PC-3 (cell line): ENCODE results near the gene SPATA33. TPM values are rescaled to one million over a fixed set of nuclear protein-coding genes. Genes with fewer than 3 reads are reported as not detected.

ENCODE experiments used
- ATAC-seq: fragments of 200-7000 bp; cut with Tn5 transposase; 2 replicates; pipeline ENCODE4 v1.9.1; 2020; ENCODE audit warnings: mild to moderate bottlenecking, moderate library complexity
- BruUV-seq: library from RNA; stranded (reverse); fragments of 400-500 nt; replicated peaks from 2 replicates; lab custom pipeline; 2021; lab: Mats Ljungman, UMichigan
- CTCF ChIA-PET: fragments of 300-600 bp; sonication (Branson Sonifier 250); formaldehyde crosslinking; loops from one replicate; lab custom pipeline; 2022; ENCODE audit warnings: antibody characterized with exemption; lab: Charles Lee
- POLR2A ChIA-PET: fragments of 300-600 bp; sonication (Branson Sonifier 250); formaldehyde crosslinking; loops from one replicate; lab custom pipeline; 2022; ENCODE audit warnings: antibody characterized with exemption; ENCODE audit not compliant: unreplicated experiment; lab: Charles Lee
- DNase-seq: peaks from one replicate; pipeline ENCODE4 v3.0.0-alpha.2; 2015
- H2AFZ ChIP-seq: fragments of 300-600 bp; sonication (generic); 2 replicates; pipeline ENCODE4 v1.6.0; 2016; ENCODE audit warnings: antibody characterized with exemption, low read length
- H3F3A ChIP-seq: fragments of 300-600 bp; sonication (generic); one replicate; pipeline ENCODE4 v1.6.0; 2017; ENCODE audit warnings: antibody characterized with exemption, low read length, control low read depth, mild to moderate bottlenecking; ENCODE audit not compliant: unreplicated experiment
- H3K27ac ChIP-seq: fragments of 300-600 bp; sonication (generic); 2 replicates; pipeline ENCODE4 v1.5.1; 2016; ENCODE audit warnings: mild to moderate bottlenecking, low read length
- H3K27me3 ChIP-seq: fragments of 300-600 bp; sonication (generic); 2 replicates; pipeline ENCODE4 v1.6.1; 2016; ENCODE audit warnings: low read length, mixed read lengths
- H3K36me3 ChIP-seq: fragments of 300-600 bp; sonication (generic); 2 replicates; pipeline ENCODE4 v1.6.1; 2016; ENCODE audit warnings: low read depth, mixed run types, low read length, mixed read lengths
- H3K4me1 ChIP-seq: fragments of 300-600 bp; sonication (generic); 2 replicates; pipeline ENCODE4 v1.5.1; 2016; ENCODE audit warnings: low read length; ENCODE audit not compliant: insufficient read depth
- H3K4me2 ChIP-seq: fragments of 300-600 bp; sonication (generic); 2 replicates; pipeline ENCODE4 v1.6.0; 2016; ENCODE audit warnings: low read length
- H3K4me3 ChIP-seq: fragments of 300-600 bp; sonication (generic); 2 replicates; pipeline ENCODE4 v1.5.1; 2016; ENCODE audit warnings: mild to moderate bottlenecking, low read length, mixed read lengths
- H3K79me2 ChIP-seq: fragments of 300-600 bp; sonication (generic); 2 replicates; pipeline ENCODE4 v1.6.1; 2017; ENCODE audit warnings: low read length, mixed read lengths
- H3K9ac ChIP-seq: fragments of 300-600 bp; sonication (generic); 2 replicates; pipeline ENCODE4 v1.6.0; 2016; ENCODE audit warnings: mild to moderate bottlenecking, low read length
- H3K9me2 ChIP-seq: fragments of 300-600 bp; sonication (generic); replicated peaks from 2 replicates; pipeline ENCODE4 v1.6.1; 2016; ENCODE audit warnings: mixed run types, low read length, mixed read lengths
- H3K9me3 ChIP-seq: fragments of 300-600 bp; sonication (generic); 2 replicates; pipeline ENCODE4 v1.6.1; 2016; ENCODE audit warnings: low read length, mixed read lengths
- H4K20me1 ChIP-seq: fragments of 300-600 bp; sonication (generic); 2 replicates; pipeline ENCODE4 v1.6.1; 2016; ENCODE audit warnings: low read length, mixed read lengths
- CTCF ChIP-seq: fragments of 300-600 bp; sonication (generic); conservative IDR thresholded peaks from 2 replicates; pipeline ENCODE4 v1.5.1; 2017; ENCODE audit warnings: antibody characterized with exemption, low read depth, mild to moderate bottlenecking, low read length
- EZH2 ChIP-seq: fragments of 300-600 bp; sonication (generic); IDR thresholded peaks from one replicate; pipeline ENCODE4 v1.6.1; 2017; ENCODE audit warnings: antibody characterized with exemption, mild to moderate bottlenecking, low read length; ENCODE audit not compliant: unreplicated experiment
- EZH2phosphoT487 ChIP-seq: fragments of 300-600 bp; sonication (generic); IDR thresholded peaks from 2 replicates; pipeline ENCODE4 v1.6.1; 2018; ENCODE audit warnings: mild to moderate bottlenecking, antibody characterized with exemption, low read length, borderline replicate concordance
- intact Hi-C: fragments of 100-400 bp; cut with micrococcal nuclease; formaldehyde crosslinking; loops from 2 replicates; pipeline ENCODE4 v1.9.0; 2023
- total RNA-seq: library from RNA; depleted of rRNA; stranded (reverse); fragments of >200 nt; gene quantifications from 2 replicates; pipeline ENCODE4 v1.2.3, GENCODE V29; 2014

SPATA33 gene
- total RNA-seq, 1 experiment from 2014 or later: 7.9 TPM

- intact Hi-C loops: no loop called here
- Histone ChIP-seq H3K4me3 (no peak overlapping the region), H3K79me2 (no peaks in the 10 kb centered on the region), H3K27me3 (no peaks in the 10 kb centered on the region), H3K4me1 (no peaks in the 10 kb centered on the region), H3F3A (no peaks in the 10 kb centered on the region), H3K27ac (no peak overlapping the region), H3K36me3 (no peaks in the 10 kb centered on the region; the same call in 1 of the 2 replicates), H3K4me2 (no peak overlapping the region), H4K20me1 (no peaks in the 10 kb centered on the region), H3K9me2 (no peaks in the 10 kb centered on the region), H3K9me3 (no peaks in the 10 kb centered on the region), H3K9ac (no peak overlapping the region), H2AFZ (no peak overlapping the region)
- DNase-seq: no peak
- ATAC-seq: no peak
- no peak for TF ChIP-seq EZH2phosphoT487
- TF ChIP-seq CTCF: no peak
- no peak for TF ChIP-seq EZH2
- no TSS peak for BruUV-seq
- POLR2A ChIA-PET: no interaction called here
- CTCF ChIA-PET: no interaction called here
Observed at GRCh38 chr16:89678258-89678657, 20.6 kb downstream of the SPATA33 start.

GRCh38 chr16:89685916-89686315 lies 28.3 kb downstream of the SPATA33 start:
- POLR2A ChIA-PET: no interaction called here
- DNase-seq (no peak), ATAC-seq (no peak)
- Histone ChIP-seq H3K27me3 (no peaks in the 10 kb centered on the region), H3K9me2 (no peaks in the 10 kb centered on the region), H3K4me1 (peaks cover 6% of the 10 kb centered on the region; the same call in 1 of the 2 replicates), H4K20me1 (no peaks in the 10 kb centered on the region), H3K9ac (no peak overlapping the region), H3K9me3 (no peaks in the 10 kb centered on the region), H3K4me3 (no peak overlapping the region), H3F3A (no peaks in the 10 kb centered on the region), H3K79me2 (peaks cover 27% of the 10 kb centered on the region), H2AFZ (no peak overlapping the region), H3K36me3 (peaks cover 4% of the 10 kb centered on the region; the same call in 1 of the 2 replicates), H3K4me2 (no peak overlapping the region), H3K27ac (no peak overlapping the region)
- BruUV-seq: no TSS peak
- intact Hi-C loops: no loop called here
- TF ChIP-seq EZH2 (no peak), CTCF (no peak), EZH2phosphoT487 (no peak)
- CTCF ChIA-PET: no interaction called here

GRCh38 chr16:89686520-89687091 lies 29.0 kb downstream of the SPATA33 start, which contains the start of gene CDK10:
CDK10 (plus strand) TSS chr16:89686689; CDS start chr16:89686711, 22 bp downstream.
- H2AFZ ChIP-seq: peak within 1 kb of the TSS; percentile 77
- POLR2A ChIA-PET: interaction anchor here (0.5 to 0.7 kb wide), 2 partner anchors 111 to 286 kb away, joined by 3 read pairs; no protein-coding TSS in a partner anchor
- peak within 1 kb of the TSS; percentile 86 for H3K4me2 ChIP-seq
- H3K27ac ChIP-seq: peak within 1 kb of the TSS; percentile 79
- no peak for TF ChIP-seq EZH2
- TF ChIP-seq CTCF: no peak
- no peak for TF ChIP-seq EZH2phosphoT487
- ATAC-seq: peak; percentile 91
- no peaks in the 10 kb centered on the region for H3K27me3 ChIP-seq
- intact Hi-C loops: no loop called here
- no TSS peak for BruUV-seq
- H3K79me2 ChIP-seq: peaks cover 27% of the 10 kb centered on the region
- peak within 1 kb of the TSS; percentile 97 for H3K9ac ChIP-seq
- H3K4me1 ChIP-seq: peaks cover 6% of the 10 kb centered on the region; the same call in 1 of the 2 replicates
- peak within 1 kb of the TSS; percentile 76 for H3K4me3 ChIP-seq
- H3K9me3 ChIP-seq: no peaks in the 10 kb centered on the region
- H3F3A ChIP-seq: no peaks in the 10 kb centered on the region
- H3K9me2 ChIP-seq: no peaks in the 10 kb centered on the region
- H4K20me1 ChIP-seq: no peaks in the 10 kb centered on the region
- DNase-seq: peak; percentile 90
- CTCF ChIA-PET: interaction anchor here (0.6 kb wide), 1 partner anchor 332 kb away, joined by 3 read pairs; no protein-coding TSS in a partner anchor
- H3K36me3 ChIP-seq: peaks cover 4% of the 10 kb centered on the region; the same call in 1 of the 2 replicates
